Prostate gland (tissue), 2 donors: Measurements from ENCODE around the gene RAB5IF. TPM values are rescaled to one million over a fixed set of nuclear protein-coding genes. Genes with fewer than 3 reads are reported as not detected.

Experiments used
- DNase-seq: peaks from one replicate; pipeline ENCODE4 v3.0.0-alpha.2; 2019; ENCODE audit warnings: low spot score
- H3K27ac ChIP-seq, 2 donors: fragments of 200-600 bp; sonication (generic); 2 replicates each; pipeline ENCODE4 v1.5.1; 2017 to 2019
- H3K27me3 ChIP-seq: fragments of 200-600 bp; sonication (generic); replicated peaks from 2 replicates; pipeline ENCODE4 v1.5.1; 2019; ENCODE audit not compliant: insufficient read depth
- H3K36me3 ChIP-seq, 2 donors: fragments of 200-600 bp; sonication (generic); 1 replicate in 1 of 2; 2 replicates in 1 of 2; pipeline versions ENCODE4 v1.5.1 to v1.8.1; 2017 to 2019
- H3K4me1 ChIP-seq: fragments of 200-600 bp; sonication (generic); replicated peaks from 2 replicates; pipeline ENCODE4 v1.5.1; 2019
- H3K4me3 ChIP-seq, 2 donors: fragments of 200-600 bp; sonication (generic); 2 replicates each; pipeline ENCODE4 v1.5.1; 2017 to 2019
- H3K9me3 ChIP-seq: fragments of 200-600 bp; sonication (generic); 2 replicates; pipeline ENCODE4 v1.5.1; 2017
- POLR2A ChIP-seq: fragments of 450-650 bp; IDR thresholded peaks from one replicate; pipeline ENCODE4 v1.6.1; 2016; ENCODE audit warnings: antibody characterized with exemption, mild to moderate bottlenecking
- POLR2AphosphoS5 ChIP-seq: sonication (generic); formaldehyde crosslinking; IDR thresholded peaks from one replicate; pipeline ENCODE4 v1.6.1; 2017; ENCODE audit warnings: antibody characterized with exemption
- WGBS: methylation state at CpG from one replicate; pipeline ENCODE4 v1.1.5; 2018; 5-methylcytosine and 5-hydroxymethylcytosine counted together
- intact Hi-C: fragments of 100-400 bp; cut with DNase I; formaldehyde crosslinking; loops from one replicate; pipeline ENCODE4 v1.14.2; 2022
- total RNA-seq, 2 donors: library from RNA; depleted of rRNA; stranded (reverse); fragments of >200 nt; gene quantifications; one replicate each; pipeline ENCODE4 v1.1.0, GENCODE V29; 2016
- TF ChIP-seq, protein P1 (sequence below), 4 experiments: fragments of 200-600 bp in 2 of 4; fragments of 450-650 bp in 2 of 4; sonication (generic) in 2 of 4; IDR thresholded peaks; 1 replicate in 3 of 4; 2 replicates in 1 of 4; pipeline ENCODE4 v1.5.1; 2016 to 2019; ENCODE audit warnings: antibody characterized with exemption in 4 of 4, mild to moderate bottlenecking in 2 of 4, moderate library complexity in 2 of 4

The RAB5IF gene
- total RNA-seq, 2 donors from 2014 or later = 72.8 to 92.3 TPM

DNA sequence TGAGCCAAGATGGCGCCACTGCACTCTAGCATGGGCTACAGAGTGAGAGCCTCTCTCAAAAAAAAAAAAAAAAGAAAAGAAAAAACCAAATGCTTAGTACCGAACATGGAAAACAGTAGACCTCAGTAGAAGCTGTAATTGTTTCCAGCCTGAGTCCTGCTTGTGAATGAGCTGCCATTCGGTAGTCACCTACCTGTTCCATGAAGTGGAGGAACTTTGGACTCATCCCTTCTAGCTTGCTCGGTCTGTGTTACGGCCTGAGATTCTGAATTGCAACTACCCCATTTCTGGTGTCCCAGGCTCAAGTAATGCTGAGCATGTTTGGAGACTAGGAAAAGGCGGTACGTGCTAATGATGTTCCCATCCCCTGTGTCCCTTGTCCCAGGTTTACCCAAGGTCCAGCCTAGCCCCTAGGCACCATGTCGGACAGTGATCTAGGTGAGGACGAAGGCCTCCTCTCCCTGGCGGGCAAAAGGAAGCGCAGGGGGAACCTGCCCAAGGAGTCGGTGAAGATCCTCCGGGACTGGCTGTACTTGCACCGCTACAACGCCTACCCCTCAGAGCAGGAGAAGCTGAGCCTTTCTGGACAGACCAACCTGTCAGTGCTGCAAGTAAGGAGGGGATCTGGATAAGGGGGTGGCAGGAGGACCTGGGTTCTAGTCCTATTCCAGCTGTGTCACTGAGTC lies 27.1 kb upstream of the RAB5IF start:
- Histone ChIP-seq H3K9me3 (no peaks in the 10 kb centered on the region), H3K27ac (no peak overlapping the region), H3K4me3 (no peak overlapping the region), H3K4me1 (peaks cover 2% of the 10 kb centered on the region), H3K27me3 (no peaks in the 10 kb centered on the region), H3K36me3 (no peaks in the 10 kb centered on the region)
- no peak for DNase-seq
- intact Hi-C loops = loop anchor here (10.0 kb wide), 1 partner anchor 286 kb away; a partner anchor contains a TSS
- TF ChIP-seq POLR2AphosphoS5 (no peak), POLR2A (no peak)
- TF ChIP-seq, protein P1, sequence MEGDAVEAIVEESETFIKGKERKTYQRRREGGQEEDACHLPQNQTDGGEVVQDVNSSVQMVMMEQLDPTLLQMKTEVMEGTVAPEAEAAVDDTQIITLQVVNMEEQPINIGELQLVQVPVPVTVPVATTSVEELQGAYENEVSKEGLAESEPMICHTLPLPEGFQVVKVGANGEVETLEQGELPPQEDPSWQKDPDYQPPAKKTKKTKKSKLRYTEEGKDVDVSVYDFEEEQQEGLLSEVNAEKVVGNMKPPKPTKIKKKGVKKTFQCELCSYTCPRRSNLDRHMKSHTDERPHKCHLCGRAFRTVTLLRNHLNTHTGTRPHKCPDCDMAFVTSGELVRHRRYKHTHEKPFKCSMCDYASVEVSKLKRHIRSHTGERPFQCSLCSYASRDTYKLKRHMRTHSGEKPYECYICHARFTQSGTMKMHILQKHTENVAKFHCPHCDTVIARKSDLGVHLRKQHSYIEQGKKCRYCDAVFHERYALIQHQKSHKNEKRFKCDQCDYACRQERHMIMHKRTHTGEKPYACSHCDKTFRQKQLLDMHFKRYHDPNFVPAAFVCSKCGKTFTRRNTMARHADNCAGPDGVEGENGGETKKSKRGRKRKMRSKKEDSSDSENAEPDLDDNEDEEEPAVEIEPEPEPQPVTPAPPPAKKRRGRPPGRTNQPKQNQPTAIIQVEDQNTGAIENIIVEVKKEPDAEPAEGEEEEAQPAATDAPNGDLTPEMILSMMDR (IDR thresholded peaks at IDR 0.05) = no peak
- WGBS = 89% methylated on average over 15 of the region's 15 CpGs

DNA sequence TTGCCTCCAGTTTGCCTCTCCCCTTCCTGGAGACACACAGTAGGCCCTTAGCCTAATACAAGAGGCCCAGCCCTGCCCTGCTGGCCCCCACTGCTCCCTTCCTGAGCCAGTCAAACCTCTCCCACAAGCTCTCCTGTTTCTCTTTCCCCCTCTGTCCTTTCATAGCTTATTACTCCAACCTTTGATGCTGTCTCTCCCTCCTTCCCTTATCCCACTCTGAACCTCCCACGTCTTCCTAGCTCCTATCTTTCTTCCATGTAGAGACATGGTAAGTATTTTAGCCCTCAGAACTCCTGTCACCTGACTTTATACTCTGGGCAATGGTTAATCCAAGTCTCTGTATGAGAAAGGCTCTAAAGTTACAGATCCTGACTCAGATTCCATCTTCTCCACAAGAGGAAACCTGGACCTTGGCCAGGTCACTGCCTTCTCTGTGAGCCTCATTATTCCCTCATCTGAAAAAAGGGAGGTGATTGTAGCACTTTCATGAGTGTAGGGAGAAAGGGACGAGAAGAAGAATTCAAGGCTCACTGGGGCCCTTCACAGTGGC lies 25.5 kb upstream of the RAB5IF start:
- WGBS = 51% methylated on average over 2 of the region's 2 CpGs
- Histone ChIP-seq H3K4me1 (peaks cover 2% of the 10 kb centered on the region), H3K9me3 (no peaks in the 10 kb centered on the region), H3K36me3 (no peaks in the 10 kb centered on the region), H3K27me3 (no peaks in the 10 kb centered on the region), H3K27ac (no peak overlapping the region), H3K4me3 (no peak overlapping the region)
- intact Hi-C loops = loop anchor here (10.0 kb wide), 1 partner anchor 285 kb away; a partner anchor contains a TSS
- no peak for DNase-seq
- TF ChIP-seq POLR2A = no peak
- TF ChIP-seq, protein P1 (IDR thresholded peaks at IDR 0.05) = no peak

DNA sequence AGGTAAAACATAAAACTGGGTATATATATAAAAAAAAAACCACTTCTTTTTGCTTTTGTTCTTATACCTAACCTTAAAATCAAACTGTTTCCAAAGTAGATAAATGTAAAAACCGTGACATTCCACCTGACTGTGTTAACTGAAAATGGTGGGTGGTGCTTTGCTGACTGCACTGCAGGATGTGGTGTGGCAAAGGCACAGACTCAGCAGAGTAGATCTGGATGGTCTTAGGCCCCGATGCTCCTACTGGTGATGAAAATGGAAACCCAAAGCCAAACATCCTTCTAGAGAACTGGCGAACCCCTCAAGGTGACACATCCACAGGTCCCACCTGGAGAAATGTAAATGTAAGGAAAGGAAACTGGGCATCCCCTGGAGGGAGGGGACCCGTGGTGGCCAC lies 23.3 kb upstream of the RAB5IF start:
- 88% methylated on average over 4 of the region's 4 CpGs for WGBS
- no peak overlapping the region for H3K27ac ChIP-seq
- TF ChIP-seq POLR2A = no peak
- TF ChIP-seq POLR2AphosphoS5 = no peak
- TF ChIP-seq, protein P1 (IDR thresholded peaks at IDR 0.05) = no peak
- intact Hi-C loops = no loop called here
- no peaks in the 10 kb centered on the region for H3K36me3 ChIP-seq
- no peaks in the 10 kb centered on the region for H3K9me3 ChIP-seq
- no peak for DNase-seq
- H3K27me3 ChIP-seq = no peaks in the 10 kb centered on the region
- no peaks in the 10 kb centered on the region for H3K4me1 ChIP-seq
- H3K4me3 ChIP-seq = no peak overlapping the region

DNA sequence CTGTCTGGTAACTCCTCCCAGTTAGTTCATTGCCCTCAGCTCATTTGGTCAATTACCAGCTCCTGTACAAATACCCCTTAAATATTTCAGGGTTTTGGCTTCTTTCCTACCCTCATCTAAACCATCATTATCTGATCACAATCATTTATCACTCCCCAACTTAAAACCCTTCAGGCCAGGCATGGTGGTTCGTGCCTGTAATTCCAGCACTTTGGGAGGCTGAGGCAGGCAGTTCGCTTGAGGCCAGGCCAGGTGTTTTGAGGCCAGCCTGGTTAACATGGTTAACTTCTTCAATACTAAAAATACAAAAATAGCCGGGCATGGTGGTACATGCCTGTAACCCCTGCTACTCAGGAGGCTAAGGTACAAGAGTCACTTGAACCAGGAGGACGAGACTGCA lies 22.8 kb upstream of the RAB5IF start:
- Histone ChIP-seq H3K9me3 (no peaks in the 10 kb centered on the region), H3K4me1 (no peaks in the 10 kb centered on the region), H3K36me3 (no peaks in the 10 kb centered on the region), H3K4me3 (no peak overlapping the region), H3K27me3 (no peaks in the 10 kb centered on the region), H3K27ac (no peak overlapping the region)
- 92% methylated on average over 4 of the region's 4 CpGs for WGBS
- TF ChIP-seq POLR2AphosphoS5 (no peak), POLR2A (no peak)
- TF ChIP-seq, protein P1 (IDR thresholded peaks at IDR 0.05) = no peak
- DNase-seq = no peak
- intact Hi-C loops = no loop called here

DNA sequence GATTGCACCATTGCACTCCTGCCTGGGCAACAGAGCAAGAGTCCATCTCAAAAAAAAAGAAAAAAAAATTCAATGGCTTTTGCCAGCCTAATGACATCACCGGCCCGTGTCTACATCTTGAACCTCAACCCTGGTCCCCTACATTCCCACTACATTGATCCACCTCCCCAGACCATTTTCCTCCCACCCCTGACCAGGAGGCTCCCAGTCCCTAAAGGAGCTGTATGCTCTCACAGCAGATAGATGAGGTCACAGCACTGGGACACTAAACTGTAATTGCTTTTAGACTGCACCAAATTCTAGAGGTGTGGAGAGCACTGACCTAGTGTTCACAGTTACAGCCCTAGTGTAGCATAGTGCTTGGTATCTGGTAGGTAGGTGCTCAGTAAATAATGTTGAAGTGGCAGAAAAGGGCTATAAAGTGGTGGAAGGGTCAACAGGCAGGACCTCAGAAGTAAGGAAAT lies 21.5 kb upstream of the RAB5IF start:
- intact Hi-C loops = no loop called here
- no peak for DNase-seq
- Histone ChIP-seq H3K27ac (no peak overlapping the region), H3K4me1 (no peaks in the 10 kb centered on the region), H3K4me3 (no peak overlapping the region), H3K27me3 (no peaks in the 10 kb centered on the region), H3K9me3 (no peaks in the 10 kb centered on the region), H3K36me3 (no peaks in the 10 kb centered on the region)
- no peak for TF ChIP-seq POLR2AphosphoS5
- no peak for TF ChIP-seq POLR2A
- TF ChIP-seq, protein P1 (IDR thresholded peaks at IDR 0.05) = no peak
- WGBS = 75% methylated on average over 2 of the region's 2 CpGs
